Mammary epithelial cell (primary cell): ENCODE measurements around the gene MAS1.

Source experiments
- EZH2 ChIP-seq: IDR thresholded peaks from 2 replicates; pipeline ENCODE4 v1.6.1; 2012; ENCODE audit warnings: low read length, inconsistent platforms, borderline replicate concordance
- TF ChIP-seq, protein P1 (sequence below), 2 donors: IDR thresholded peaks in 1 of 2; conservative IDR thresholded peaks in 1 of 2; 2 replicates each; pipeline ENCODE4 v1.5.1; 2011 to 2012; ENCODE audit warnings: inconsistent platforms in 2 of 2, low read length in 2 of 2, mild to moderate bottlenecking in 2 of 2, control low read depth in 1 of 2, low read depth in 1 of 2; ENCODE audit not compliant: insufficient read depth in 1 of 2; ENCODE audit errors: extremely low read depth in 1 of 2

DNA sequence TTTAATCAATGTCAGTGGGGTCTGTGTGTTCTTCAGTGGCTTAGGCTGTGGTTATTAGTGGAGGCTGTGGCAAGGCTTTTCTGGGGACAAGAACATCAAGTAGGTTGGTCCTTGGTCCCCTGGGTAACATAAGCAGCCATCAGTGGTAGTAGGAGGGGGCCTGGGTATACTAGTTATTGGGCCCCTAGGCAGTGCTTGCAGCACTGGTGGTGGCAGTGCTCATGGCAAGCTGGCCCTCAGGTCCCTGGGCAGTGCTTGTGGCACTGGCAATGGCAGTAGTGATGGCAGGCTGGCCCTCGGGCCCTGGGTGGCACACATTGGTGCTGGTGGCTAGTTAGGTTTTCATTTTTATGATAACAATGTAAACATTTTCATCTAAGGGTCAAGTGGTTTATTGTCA lies 32.5 kb upstream of the MAS1 start:
- TF ChIP-seq, protein P1, sequence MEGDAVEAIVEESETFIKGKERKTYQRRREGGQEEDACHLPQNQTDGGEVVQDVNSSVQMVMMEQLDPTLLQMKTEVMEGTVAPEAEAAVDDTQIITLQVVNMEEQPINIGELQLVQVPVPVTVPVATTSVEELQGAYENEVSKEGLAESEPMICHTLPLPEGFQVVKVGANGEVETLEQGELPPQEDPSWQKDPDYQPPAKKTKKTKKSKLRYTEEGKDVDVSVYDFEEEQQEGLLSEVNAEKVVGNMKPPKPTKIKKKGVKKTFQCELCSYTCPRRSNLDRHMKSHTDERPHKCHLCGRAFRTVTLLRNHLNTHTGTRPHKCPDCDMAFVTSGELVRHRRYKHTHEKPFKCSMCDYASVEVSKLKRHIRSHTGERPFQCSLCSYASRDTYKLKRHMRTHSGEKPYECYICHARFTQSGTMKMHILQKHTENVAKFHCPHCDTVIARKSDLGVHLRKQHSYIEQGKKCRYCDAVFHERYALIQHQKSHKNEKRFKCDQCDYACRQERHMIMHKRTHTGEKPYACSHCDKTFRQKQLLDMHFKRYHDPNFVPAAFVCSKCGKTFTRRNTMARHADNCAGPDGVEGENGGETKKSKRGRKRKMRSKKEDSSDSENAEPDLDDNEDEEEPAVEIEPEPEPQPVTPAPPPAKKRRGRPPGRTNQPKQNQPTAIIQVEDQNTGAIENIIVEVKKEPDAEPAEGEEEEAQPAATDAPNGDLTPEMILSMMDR (conservative IDR thresholded peaks at IDR 0.05 in 1 of 2, IDR thresholded peaks at IDR 0.05 in 1 of 2; ENCODE audit: extremely low read depth in 1 of 2, insufficient read depth in 1 of 2, low read depth in 1 of 2, low read length in 2 of 2) = no peak
- TF ChIP-seq EZH2 = no peak
